ENCODE results near the gene PGLYRP2.
A peak's percentile ranks its signal among the peaks of the same experiment; 100 is the strongest.

Gene PGLYRP2

DNA sequence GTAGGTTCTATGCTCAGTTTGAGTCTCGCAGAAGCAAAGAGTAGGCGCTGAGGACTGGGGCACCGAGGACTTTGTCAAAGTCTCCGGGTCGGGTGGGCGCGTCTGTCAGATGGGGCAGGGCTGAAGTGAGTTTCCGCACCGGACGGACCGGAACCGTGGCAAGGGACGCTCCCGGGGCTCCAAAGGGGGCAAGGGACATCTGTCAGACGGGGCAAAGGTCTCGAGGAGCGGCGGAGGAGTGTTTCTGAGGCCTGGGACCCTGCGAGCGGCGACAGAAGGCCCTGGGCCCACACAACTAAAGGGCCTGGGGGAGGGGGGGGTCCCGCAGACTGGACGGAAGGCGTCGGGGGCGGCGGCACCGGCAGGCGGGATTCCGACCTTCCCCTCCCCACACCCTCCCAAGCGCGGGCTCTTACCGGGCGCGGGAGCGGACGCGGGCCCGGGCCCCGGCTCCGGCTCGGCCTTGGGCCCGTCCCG is 47.2 kb downstream of the PGLYRP2 start:
- peak; percentile 51 for FAIRE-seq
- TF ChIP-seq POLR2AphosphoS5 (IDR thresholded peaks at IDR 0.05; ENCODE audit: low read depth, low read length) = no peak
- peak; percentile 58 for DNase-seq (ENCODE audit: insufficient read length)

DNA sequence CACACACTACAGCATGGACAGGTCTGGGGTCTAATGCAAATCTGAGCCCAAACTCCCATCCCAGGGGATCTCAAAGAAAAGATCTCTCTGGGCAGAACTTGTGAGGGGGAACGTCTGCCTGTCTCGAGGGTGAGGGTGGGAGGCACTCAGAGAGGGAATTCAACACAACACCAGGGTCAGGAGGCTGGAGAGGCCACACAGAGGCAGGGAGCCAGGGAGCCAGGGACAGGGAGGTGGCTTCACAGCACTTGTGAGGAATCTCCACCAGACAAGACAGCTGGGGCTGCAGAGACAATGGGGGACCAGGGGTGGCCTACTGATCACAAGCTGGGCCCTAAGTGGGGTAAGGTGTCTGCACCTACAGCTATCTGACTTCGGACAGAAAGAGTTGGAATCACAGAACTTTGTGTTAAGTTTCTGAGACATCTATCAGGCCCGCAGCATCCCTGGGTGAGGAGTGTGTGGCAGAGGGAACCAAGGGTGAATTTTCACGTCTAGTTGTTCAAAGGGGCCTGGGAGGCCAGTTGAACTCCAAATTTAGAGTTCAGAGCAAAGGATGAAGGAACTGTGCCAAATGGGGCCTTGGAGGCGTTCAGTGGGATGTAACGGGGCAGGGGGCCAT is 47.8 kb downstream of the PGLYRP2 start:
- no peak for DNase-seq (ENCODE audit: insufficient read length)
- no peak for TF ChIP-seq POLR2A (IDR thresholded peaks at IDR 0.05; ENCODE audit: low read depth, low read length)
- no peak for TF ChIP-seq POLR2AphosphoS5 (IDR thresholded peaks at IDR 0.05; ENCODE audit: low read depth, low read length)
- TF ChIP-seq TAF1 (IDR thresholded peaks at IDR 0.05; ENCODE audit: borderline replicate concordance, low read depth, low read length) = no peak
- no peak for FAIRE-seq

DNA sequence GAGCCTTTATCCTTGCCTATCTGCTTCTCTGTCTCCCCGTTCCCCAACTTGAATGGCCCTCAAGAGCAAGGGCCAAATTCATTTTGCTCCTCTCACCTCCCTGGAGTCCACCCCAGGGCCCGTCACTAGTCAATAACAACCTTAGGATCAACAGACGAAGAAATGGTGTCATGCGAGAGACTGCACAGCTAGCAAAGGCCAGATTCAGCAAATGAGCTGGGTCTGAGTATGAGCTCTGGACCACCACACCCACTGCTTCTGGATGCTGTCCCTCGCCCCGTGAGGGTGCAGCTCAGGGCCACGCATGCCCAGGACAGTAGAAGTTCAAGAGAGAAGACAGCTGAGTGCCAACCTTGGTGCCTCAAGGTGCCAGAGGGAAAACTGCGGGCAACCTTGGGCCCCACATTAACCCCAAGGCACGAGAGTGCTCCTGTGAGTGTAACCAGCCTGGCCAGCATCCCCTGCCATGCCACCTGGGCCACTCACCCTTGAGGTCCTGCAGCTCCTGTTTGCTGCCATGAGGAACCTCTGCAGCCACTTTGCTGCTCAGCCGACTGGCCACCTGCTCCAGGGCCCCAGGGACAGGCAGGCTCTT is 48.7 kb downstream of the PGLYRP2 start:
- no peak for FAIRE-seq

DNA sequence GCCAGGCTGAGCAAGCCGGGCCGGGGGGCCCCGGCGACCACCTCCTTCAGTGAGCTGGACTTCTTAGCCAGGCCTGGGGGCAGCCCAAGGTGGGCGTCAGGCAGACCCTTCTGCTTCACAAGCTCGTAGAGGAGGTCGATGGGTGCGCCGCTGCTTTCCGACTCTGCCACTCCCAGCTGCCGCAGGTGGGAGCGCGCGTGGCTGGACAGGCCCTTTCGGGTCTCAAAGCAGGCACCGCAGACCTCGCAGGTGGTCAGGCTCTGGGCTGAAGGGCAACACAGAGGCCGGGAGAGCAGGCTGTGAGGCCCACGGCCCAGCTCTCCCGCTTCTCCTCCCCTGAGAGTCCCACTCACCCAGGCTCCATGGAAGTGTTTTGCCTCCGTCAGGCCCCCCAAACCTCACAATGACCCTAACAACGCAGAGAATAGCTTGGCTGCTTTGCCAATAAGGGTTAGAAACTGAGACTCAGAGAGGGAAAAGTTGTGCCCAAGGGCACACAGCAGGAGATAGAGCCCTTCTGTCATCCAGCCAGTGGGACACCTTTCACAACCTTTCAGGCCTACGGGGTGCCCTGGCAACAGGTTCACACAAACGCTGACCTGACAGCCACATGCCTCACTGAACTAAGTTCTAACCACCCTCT is 49.4 kb downstream of the PGLYRP2 start:
- no peak for DNase-seq (ENCODE audit: insufficient read length)
- FAIRE-seq = no peak
- TF ChIP-seq POLR2A (IDR thresholded peaks at IDR 0.05; ENCODE audit: low read depth, low read length) (no peak), POLR2AphosphoS5 (IDR thresholded peaks at IDR 0.05; ENCODE audit: low read depth, low read length) (no peak), TAF1 (IDR thresholded peaks at IDR 0.05; ENCODE audit: borderline replicate concordance, low read depth, low read length) (no peak)

More for the DNA sequence above, 48.7 kb downstream of the PGLYRP2 start:
- TF ChIP-seq POLR2A (IDR thresholded peaks at IDR 0.05; ENCODE audit: low read depth, low read length) (no peak), TAF1 (IDR thresholded peaks at IDR 0.05; ENCODE audit: borderline replicate concordance, low read depth, low read length) (no peak), POLR2AphosphoS5 (IDR thresholded peaks at IDR 0.05; ENCODE audit: low read depth, low read length) (no peak)
- DNase-seq (ENCODE audit: insufficient read length) = no peak

DNA sequence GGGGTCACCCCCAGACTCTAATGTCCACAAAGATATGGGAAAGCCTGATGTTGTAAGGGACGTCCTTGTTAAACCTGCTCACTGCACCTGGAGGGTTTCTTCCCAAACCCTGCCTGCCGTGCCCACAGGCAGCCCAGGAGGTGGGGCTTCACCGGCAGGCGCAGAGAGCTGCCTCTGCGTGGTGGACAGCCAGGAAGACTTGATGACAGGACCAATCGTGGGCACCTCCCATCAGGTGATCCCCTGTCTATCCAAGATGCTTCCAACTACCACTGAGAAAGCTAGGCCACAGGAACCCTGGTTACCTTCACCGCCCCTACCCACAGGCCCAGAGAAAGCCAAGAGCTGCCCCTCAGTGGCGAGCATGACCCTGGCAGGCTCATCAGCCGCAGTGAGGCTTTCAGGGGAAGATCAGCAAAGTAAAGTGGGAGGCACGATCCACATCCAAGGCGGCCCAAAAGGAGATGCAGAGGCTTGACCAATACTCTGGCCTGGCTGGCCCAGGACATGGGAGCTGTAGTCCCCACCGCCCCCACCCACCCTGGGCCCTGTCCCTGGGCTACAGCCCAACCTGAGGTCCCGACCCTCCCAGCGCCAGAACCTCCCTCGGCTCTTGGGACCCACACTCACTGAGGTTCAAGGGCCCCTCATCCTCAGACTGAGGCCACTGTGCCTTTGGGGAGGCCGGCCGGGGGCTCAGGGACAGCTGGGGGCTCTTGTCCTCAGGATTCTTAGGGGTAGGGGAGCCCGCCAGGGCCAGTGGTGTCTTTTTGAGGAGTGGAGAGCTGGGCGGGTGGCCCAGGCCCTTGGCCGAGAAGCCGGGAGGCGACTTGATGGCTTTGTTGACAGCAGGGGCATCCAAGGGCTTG is 50.1 kb downstream of the PGLYRP2 start:
- DNase-seq (ENCODE audit: insufficient read length) (no peak), FAIRE-seq (no peak)
- TF ChIP-seq POLR2A (IDR thresholded peaks at IDR 0.05; ENCODE audit: low read depth, low read length) (no peak), TAF1 (IDR thresholded peaks at IDR 0.05; ENCODE audit: borderline replicate concordance, low read depth, low read length) (no peak), POLR2AphosphoS5 (IDR thresholded peaks at IDR 0.05; ENCODE audit: low read depth, low read length) (no peak)

DNA sequence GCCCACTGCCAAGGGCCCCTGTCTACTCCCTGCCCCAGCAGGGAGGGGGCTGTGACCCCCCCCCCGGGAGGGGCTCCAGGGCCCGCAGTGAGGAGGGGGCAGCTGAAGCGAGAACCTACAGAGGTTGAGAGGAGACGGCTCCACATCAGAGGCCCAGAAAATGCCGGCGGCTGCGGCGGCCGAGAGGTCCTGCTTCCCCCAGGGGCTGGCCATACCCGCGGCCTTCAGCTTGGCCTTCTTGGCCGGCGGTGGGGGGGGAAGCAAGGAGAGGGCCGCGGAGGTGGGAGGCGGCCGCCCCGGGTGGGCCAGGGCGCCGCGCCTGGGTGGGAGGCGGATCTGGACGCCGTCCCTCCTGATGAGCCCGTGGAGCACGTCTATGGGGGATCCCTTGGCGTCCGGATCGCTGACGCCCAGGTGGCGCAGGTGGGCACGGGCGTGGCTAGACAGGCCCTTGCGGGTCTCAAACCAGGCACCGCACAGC is 51.3 kb downstream of the PGLYRP2 start:
- TF ChIP-seq TAF1 (IDR thresholded peaks at IDR 0.05; ENCODE audit: borderline replicate concordance, low read depth, low read length) (no peak), POLR2AphosphoS5 (IDR thresholded peaks at IDR 0.05; ENCODE audit: low read depth, low read length) (no peak), POLR2A (IDR thresholded peaks at IDR 0.05; ENCODE audit: low read depth, low read length) (no peak)
- no peak for FAIRE-seq

DNA sequence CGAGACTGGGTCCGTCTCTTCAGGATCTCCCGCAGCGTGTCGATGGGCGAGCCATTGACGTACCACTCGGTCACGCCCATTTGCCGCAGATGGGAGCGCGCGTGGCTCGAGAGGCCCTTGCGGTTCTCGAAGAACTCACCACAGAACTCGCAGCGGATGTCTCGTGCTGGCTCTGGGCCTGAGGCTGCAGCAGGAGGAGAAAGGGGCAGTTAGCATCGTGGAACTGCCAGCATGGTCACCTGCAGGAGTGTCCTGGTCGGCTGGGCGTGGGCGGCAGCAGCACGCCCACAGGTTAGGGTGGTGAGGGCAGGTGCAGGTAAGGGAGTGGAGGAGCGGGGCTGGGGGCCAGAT is 52.0 kb downstream of the PGLYRP2 start:
- TF ChIP-seq POLR2AphosphoS5 (IDR thresholded peaks at IDR 0.05; ENCODE audit: low read depth, low read length) = no peak
- TF ChIP-seq TAF1 (IDR thresholded peaks at IDR 0.05; ENCODE audit: borderline replicate concordance, low read depth, low read length) = no peak
- no peak for FAIRE-seq
- DNase-seq (ENCODE audit: insufficient read length) = no peak

More for the DNA sequence above, 51.3 kb downstream of the PGLYRP2 start:
- no peak for DNase-seq (ENCODE audit: insufficient read length)

DNA sequence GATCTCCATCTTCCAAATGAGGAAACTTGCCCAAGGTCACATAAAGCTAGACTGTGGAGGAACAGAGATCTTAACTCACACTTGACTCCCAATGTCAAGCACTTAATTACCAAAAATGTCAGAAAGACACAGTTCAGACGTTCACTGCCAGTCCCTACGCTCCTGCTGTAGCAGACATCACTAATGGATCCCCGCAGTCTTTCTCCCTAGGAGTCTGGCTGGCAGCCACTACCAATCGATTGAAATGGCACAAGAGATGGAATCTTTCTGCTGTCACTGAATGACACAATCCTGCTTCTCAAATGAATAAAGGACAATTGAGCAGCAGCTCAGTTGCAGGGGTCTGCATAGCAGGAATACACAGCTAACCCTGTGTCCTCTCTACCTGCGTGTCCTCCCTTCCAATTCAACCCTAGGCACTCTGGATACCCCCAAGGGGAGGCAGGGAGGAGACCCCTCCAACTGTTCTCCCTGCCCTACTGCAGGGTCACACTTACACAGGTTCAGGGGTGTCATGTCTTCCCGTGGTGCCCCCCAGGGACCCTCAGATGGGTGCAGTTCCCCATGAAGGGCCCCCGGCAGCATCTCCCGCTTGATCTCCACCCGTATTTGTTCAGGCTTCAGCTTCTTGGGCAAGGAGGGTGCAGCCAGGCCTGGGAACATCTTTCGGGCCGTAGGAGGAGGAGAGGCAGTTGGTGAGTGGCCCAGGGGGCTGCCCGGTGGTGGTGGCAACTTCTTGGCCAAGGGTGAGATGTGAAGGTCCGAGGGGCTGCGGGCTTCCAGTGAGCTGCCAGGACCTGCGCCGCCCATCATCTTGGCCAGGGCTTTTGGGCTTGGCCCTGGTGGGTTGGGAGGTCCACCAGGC is 52.6 kb downstream of the PGLYRP2 start:
- FAIRE-seq (peak; percentile 5), DNase-seq (ENCODE audit: insufficient read length) (no peak)
- TF ChIP-seq POLR2A (IDR thresholded peaks at IDR 0.05; ENCODE audit: low read depth, low read length) (no peak), TAF1 (IDR thresholded peaks at IDR 0.05; ENCODE audit: borderline replicate concordance, low read depth, low read length) (no peak), POLR2AphosphoS5 (IDR thresholded peaks at IDR 0.05; ENCODE audit: low read depth, low read length) (no peak)

DNA sequence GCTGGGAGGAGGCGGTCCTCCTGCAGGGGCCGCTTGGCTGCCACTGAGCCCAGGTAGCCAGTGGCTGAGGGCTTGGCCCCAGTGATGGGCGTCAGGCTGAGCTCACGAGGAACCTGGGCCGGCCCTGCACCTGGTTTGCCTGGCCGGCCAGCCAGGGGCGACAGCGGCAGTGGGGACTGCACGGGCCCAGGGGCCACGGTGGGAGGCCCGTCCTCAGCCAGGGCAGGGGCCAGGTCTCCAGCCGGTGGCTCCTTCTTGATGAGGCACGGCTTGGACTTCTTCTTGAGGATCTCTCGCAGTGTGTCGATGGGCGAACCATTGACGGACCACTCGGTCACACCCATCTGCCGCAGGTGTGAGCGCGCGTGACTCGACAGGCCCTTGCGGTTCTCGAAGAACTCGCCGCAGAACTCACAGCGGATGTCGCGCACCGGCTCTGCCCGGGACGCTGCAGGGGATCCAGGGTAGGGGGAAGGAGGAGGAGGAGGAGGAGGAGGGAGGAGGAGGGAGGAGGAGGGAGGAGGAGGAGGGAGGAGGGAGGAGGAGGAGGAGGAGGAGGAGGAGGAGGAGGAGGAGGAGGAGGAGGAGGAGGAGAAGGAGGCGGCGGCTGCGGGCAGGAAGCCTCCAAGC is 53.9 kb downstream of the PGLYRP2 start:
- FAIRE-seq (no peak), DNase-seq (ENCODE audit: insufficient read length) (no peak)
- TF ChIP-seq POLR2AphosphoS5 (IDR thresholded peaks at IDR 0.05; ENCODE audit: low read depth, low read length) = no peak
- no peak for TF ChIP-seq TAF1 (IDR thresholded peaks at IDR 0.05; ENCODE audit: borderline replicate concordance, low read depth, low read length)
- no peak for TF ChIP-seq POLR2A (IDR thresholded peaks at IDR 0.05; ENCODE audit: low read depth, low read length)

DNA sequence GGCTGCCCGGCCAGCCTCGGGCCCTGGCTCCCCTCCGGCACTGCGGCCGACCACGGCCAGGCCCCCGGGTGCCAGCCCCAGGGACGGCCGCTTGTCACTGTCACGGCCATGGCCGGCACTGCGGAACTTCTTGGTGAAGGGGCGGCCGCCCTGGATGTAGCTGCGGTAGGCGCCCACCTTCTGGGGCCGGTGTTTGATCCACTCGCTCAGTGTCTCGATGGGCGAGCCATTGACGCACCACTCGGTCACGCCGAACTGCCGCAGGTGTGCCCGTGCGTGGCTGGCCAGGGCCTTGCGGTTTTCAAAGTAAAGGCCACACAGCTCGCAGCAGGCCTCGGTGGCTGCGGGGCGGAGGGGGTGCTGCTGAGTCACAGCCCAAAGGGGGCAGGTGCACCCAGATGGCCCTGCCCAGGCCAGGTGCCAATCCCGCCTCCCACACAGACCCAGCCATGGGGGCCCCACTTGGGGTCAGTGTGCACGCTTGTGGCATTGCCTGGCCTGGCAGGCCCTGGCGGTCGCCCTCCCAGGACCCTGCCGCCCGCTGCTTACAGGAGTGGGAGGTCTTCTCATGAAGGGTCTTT is 54.5 kb downstream of the PGLYRP2 start:
- no peak for TF ChIP-seq TAF1 (IDR thresholded peaks at IDR 0.05; ENCODE audit: borderline replicate concordance, low read depth, low read length)
- peak; percentile 16; the same call in 1 of the 2 replicates for TF ChIP-seq POLR2AphosphoS5 (IDR thresholded peaks at IDR 0.05; ENCODE audit: low read depth, low read length)
- no peak for TF ChIP-seq POLR2A (IDR thresholded peaks at IDR 0.05; ENCODE audit: low read depth, low read length)
- no peak for FAIRE-seq

More for the DNA sequence above, 54.5 kb downstream of the PGLYRP2 start:
- no peak for DNase-seq (ENCODE audit: insufficient read length)
